Hematopoietic multipotent progenitor cell treated with erythropoietin and hydrocortisone succinate and interleukin-3 and kit ligand, for 6 days (in vitro differentiated cells): Measurements from ENCODE around the gene DNASE1.
"Not testable (repeated sequence)": the region's sequence is repeated elsewhere in the genome, so short reads cannot be mapped to it uniquely, and the experiment has no call there.

Source experiments
- DNase-seq: peaks from one replicate; pipeline ENCODE4 v3.0.0-alpha.2; 2015

Gene DNASE1

DNA sequence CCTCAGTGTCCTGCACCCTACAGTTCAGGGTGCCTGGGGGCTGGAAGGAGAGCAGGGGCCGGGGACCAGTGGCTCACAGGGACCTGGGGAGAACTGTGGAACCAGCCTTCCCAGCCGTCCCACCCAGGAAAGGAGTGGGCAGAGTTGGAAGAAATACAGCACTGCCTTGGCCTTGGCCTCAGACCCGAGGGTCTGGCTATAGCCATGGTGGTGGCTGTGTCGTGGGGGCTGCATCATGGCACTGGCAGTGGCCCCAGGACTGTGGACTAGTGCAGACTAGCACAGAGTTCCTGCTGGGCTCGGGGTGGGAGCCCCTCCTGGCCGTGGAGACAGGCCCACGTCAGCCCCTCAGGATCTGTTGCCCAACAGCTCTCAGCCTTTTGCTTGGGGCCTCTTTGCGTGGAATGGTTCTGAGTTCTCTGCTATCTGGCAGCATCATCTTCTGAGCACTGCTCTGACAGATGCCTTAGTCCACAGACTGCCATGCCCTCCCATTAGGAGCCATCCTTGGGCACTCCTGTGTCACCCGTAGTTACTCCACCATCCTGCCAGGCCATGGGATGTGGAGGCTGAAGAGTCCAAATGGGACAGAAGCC is 12.6 kb upstream of the DNASE1 start:
- no peak for DNase-seq

DNA sequence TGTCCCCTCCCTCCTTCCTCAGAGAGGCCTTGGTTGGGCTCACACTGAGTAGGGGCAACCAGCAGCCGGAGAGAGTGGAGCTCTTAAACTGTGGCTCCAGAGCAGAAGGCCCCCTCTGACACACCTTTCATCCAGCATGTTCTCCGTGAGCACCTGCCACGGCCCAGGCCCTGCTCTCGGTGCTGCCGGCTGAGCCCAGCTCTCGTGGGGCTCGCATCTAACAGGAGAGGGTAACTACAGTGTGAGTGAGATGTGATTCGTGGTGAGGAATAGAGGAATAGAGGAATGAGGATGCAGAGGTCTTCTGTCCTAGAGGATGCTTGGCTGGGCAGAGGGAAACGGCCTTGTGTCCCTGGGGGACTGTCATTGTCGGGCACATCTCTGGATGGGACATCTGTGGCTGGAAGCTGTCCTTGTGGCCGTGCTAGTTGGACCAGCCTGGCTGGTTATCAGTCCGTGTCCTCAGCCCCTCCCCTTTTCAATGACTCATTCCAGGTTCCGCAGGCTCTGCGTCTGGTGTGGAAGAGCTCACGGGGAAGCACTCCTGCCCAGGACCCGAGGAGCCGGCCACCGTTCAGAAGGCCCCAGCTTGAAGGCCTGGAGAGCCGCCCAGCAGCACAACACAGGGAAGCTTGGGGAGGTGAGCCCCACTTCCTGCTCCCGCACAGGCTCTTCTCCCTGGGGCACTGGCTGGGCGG is 11.9 kb upstream of the DNASE1 start:
- no peak for DNase-seq

GRCh38 chr16:3643095-3643730 is 11.3 kb upstream of the DNASE1 start:
- DNase-seq, result no peak

- DNase-seq, result no peak
Observed at GRCh38 chr16:3645108-3645503, 9.4 kb upstream of the DNASE1 start.

- no peak for DNase-seq
Observed at GRCh38 chr16:3645504-3646347, 8.8 kb upstream of the DNASE1 start.

GRCh38 chr16:3646348-3646920 is 8.1 kb upstream of the DNASE1 start:
- DNase-seq, result no peak

GRCh38 chr16:3650631-3651265 is 3.7 kb upstream of the DNASE1 start:
- DNase-seq, result no peak

DNA sequence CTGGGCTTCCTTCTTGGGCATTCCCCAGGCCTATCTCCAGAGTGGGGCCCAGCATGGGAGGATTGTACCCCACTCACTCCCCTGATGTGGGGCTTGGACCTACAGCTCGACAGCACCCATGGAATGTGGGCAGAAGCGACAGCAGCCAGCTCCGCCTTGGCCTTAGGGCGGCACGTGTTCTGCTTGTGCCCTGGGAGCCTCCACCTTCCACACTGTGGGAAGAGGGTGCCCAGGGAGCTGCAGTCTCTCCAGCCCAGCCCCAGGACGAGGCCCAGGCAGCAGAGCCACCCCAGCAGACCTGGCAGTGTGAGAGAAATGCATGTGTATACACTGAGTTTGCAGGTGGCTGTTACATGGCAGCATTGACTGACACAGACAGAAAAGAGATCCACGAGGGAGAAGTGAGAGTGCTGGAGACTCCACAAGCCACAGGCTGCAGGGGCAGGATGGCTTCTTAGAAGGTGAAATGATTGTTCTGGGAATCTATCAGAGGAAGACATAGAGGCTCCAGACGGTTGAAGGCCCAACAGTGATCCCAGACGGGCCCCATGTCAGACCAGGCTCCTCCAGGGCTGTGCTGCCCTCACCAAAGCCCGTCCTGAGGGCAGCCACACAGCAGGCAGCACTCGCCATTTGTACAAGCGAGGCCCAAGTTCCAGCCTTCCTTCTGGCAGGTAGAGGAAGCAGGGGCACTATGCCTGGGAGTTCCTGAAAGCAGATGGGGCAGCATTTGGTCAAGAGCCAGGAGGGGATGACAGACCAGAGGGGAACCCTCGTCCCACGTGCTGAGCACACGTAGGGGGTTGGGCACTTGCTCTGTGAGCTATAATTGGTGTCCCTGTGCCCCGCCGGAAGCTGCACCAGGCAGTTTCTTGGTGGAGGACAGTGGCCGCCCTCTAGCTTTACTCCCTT is 2.8 kb upstream of the DNASE1 start:
- DNase-seq, result no peak

GRCh38 chr16:3652373-3653195 is 1.9 kb upstream of the DNASE1 start:
- no peak for DNase-seq

GRCh38 chr16:3655030-3655395 is 522 bp downstream of the DNASE1 start:
- no peak for DNase-seq

- DNase-seq, result no peak
Observed at GRCh38 chr16:3655396-3656159, 1.1 kb downstream of the DNASE1 start.

DNA sequence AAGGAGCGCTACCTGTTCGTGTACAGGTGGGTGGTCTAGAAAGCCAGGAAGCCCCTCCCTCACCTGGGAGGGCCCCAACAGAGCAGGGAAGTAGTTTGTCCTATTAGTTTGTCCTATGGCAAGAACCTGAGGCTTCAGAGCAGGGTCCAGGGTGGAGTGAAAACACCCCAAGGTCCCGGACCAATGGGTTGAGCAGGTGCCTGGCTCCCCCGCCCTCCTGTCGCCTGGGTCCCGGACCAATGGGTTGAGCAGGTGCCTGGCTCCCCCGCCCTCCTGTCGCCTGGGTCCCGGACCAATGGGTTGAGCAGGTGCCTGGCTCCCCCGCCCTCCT is 1.6 kb downstream of the DNASE1 start:
- not testable (repeated sequence) for DNase-seq

DNA sequence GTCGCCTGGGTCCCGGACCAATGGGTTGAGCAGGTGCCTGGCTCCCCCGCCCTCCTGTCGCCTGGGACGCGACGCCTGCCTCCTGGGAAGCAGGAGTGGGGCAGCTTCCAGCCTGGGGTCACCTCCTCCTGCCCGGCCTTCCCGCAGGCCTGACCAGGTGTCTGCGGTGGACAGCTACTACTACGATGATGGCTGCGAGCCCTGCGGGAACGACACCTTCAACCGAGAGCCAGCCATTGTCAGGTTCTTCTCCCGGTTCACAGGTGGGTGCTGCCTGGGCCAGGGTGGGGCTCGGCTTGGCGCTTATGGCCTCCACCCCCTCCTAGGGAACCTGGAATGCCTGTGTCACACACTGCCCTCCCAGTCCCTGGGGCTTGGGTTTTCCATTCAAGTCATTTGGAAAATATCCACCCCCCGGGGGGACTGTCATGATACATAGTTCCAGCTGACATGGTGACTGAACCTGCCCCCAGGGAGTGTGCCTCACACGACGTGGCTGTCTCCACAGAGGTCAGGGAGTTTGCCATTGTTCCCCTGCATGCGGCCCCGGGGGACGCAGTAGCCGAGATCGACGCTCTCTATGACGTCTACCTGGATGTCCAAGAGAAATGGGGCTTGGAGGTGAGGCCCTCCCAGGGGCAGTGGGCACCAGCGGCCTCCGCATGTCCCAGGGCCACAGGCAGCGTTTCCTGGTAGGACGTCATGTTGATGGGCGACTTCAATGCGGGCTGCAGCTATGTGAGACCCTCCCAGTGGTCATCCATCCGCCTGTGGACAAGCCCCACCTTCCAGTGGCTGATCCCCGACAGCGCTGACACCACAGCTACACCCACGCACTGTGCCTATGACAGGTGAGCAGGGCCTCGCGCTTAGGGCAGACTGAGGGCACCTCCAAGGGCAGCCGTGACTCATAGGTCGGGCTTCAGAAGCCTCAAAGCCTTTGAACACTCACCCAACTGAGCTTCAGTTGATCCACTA is 2.3 kb downstream of the DNASE1 start:
- no peak for DNase-seq

DNA sequence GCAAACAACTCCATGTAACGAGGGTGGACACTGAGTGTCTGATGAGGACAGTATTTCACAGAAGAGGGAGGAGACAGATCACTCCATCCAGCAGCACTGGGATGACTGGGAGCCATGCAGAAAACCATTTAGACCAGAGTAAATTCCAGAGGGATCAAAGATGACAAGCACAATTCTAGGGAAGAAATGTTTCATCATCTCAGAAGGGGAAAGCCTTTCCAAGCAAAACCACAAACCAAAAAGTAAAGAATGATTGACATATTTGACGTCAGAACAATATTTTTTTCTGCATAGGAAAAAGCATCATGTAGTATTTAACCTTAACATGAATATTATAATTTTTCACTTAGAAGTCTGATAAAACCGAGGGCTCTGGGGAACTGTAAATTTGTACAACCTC is 4.8 kb downstream of the DNASE1 start:
- DNase-seq, result no peak

GRCh38 chr16:3661311-3661710 is 6.8 kb downstream of the DNASE1 start:
- DNase-seq, result no peak

DNA sequence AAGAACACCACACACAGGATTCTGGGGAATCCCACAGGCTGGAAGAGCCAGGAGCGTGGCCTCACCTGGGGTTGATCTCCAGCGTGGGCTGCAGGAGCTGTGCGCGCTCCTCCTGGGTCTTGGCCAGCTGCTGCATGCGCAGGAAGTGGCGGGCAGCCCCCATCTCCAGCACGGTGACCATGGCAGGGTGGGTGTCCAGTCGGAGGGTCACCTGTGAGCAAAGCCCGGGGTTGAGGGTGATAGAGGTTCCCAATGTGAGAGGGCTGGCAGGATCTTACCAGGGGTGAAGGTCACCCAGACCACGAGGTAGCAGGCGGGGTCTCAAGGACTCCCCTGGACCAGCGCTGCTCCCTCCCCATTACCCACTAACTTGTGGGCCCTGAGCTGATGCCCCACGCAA is 7.4 kb downstream of the DNASE1 start:
- DNase-seq, result no peak

GRCh38 chr16:3662601-3663000 is 8.1 kb downstream of the DNASE1 start:
- DNase-seq, result no peak

DNA sequence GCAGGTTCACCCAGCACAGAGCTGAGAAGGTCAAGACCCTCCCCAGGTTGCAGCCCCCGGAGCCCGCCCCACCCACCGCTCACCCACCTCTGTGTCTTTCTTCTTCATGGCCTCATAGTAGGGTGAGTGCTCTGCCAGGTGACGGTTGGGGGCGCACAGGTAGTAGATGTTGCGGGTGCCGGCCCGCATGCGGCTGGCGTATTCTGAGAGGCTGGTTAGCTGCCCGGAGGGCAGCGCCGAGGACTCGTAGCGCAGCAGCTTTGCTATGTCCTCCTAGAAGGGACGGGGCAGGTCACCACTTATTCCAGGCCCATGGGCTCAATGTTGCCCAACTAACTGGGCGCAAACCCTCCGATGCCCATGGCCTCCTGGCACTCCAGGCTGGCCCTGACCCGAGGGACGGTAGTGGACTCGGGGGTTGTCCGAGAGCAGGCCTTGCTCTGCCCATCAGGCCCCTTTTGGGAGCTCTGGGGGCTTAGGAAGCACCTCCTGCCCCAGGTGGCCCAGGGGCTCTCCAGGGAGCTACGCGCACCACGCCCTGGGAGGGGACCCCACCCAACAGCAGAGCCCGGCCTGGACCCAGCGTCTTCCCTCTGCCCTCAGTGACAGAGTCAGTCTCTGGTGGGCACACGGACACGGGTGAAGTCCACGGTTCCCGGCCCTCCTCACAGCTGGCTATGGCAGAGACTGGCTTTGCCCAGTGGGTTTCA is 9.9 kb downstream of the DNASE1 start:
- no peak for DNase-seq
